Measurements from ENCODE around the gene MACROD2.

MACROD2 gene

DNA sequence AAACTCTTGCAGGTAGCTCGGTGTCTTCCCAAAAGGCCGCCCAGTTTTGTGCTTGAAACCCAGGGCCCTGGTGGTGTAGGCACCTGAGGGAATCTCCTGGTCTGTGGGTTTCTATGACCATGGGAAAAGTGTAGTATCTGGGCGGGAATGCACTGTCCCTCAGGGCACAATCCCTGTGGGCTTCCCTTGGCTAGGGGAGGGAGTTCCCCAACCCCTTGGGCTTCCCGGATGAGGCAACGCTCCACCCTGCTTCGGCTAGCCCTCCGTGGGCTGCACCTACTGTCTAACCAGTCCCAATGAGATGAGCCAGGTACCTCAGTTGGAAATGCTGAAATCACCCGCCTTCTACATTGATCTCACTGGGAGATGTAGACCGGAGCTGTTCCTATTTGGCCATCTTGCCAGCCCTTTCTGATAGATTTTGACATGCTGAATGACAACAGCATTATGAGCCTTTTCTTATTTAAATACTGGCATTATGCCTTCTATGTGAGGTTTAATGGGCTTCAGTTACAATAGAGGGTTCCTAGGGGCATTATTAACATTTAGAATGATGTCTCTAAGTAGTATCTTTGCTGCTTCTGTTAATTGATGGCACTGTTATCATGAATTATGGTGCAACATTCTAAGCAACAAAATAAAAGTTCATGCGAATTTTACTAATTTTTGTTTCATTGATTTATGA, 475.8 kb downstream of the MACROD2 start:
- DNase-seq (ENCODE audit: low read depth), result no peak

DNA sequence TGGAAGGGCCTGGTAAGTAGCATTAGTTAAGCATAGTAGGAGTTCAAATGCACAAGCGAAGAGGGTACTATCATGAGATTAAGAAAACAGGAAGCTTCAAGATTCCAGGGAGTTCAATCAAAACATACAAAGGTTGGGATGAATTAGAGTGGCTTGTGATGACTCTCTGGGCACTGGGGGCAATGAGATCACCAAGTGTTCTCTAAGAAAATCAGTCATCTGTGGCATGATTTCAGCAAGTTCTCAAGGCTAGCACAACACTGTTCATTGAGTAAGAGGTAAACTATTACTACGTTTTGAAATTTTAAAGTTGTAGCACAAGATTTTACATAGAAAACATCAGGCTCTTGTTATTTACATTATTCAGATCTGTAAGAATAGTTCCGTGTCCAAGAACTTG, 481.8 kb downstream of the MACROD2 start:
- DNase-seq (ENCODE audit: low read depth), result no peak

DNA sequence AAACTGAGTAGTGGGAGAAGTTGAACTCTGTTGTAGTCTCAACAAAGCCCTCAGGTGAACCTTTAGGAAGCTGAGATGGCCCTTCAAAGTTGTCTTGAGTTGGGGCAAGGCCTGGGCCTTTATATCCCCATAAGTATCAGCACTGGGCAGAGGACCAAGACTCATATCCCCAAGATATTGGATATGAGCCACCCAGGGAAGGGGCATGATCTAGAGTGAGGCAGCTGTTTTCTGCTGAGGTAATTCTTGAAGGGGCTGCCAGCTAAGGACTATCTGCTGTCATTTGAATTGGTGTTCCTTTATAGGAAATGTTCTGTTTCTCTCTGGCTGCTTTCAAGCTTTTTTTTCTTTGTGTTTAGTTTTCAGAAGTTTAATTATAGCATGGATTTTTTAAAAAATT, 482.8 kb downstream of the MACROD2 start:
- no peak for DNase-seq (ENCODE audit: low read depth)

DNA sequence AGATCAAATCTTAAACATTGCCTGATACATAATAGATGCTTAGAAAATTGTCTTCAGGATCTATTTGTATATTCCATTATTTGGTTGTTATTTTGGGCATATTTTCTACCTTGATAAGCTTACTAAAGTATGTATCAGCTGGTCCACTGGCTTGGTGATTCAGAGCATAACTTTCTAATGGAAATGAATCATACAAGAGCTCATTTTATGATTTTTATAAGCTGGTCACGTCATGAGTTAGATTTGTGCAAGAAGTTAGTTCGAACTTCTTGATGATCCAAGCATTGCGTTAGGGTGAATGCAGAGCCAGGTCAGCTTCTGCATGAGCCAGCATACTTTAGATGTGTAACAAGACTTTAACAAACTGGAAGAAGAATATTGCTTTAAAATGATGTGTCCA, 486.5 kb downstream of the MACROD2 start:
- DNase-seq (ENCODE audit: low read depth), result no peak

DNA sequence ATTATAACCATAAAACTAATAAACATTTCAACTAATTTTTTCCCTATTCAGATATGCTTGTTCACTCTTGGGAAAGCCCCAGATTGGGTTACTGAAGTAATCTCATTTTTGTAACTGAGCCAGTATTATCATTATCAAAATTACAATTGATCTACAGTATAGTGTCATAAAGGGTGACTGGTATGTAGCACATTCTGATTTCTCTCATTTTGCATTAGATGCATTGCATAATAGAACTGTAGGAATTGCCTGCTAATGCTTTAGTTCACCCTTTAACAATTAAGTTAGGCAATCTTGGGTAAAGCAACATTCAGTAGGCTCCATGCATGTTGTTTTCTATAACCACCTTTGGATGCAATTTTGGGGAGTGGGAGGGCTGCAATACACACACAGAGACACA, 492.9 kb downstream of the MACROD2 start:
- DNase-seq (ENCODE audit: low read depth), result no peak

DNA sequence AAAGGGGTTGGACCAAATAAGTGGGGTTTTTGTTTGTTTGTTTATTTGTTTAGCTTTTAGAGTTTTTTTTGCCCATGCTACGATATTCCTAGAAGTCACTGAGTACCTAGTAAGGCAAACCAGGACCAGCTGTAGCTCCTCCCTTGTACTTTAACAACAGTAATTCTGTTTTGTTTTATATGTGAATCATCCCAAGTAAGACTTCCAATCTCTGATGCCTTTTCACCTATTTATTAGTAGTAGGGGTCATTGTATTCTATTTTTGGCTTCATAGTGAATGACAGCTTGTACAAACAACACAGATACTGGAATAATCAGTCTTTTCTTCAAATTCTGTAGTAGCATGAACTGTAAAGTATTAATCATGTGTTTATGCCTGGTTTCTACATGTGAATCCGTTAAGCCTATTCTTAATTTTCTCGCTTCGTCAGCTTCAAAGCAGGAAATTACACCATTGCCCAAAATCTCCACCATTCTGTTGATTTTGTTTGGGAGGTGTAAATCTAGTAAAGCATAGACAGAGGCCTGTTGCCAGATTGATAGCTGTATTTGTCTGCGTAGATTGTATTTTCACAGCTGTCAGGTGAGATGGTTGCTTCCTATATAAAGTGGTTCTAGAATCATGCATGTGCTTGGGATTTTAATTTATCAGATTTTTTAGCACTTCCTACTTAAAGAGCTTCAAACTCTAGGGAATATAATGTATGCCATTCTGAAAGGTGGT, 493.6 kb downstream of the MACROD2 start:
- no peak for DNase-seq (ENCODE audit: low read depth)

DNA sequence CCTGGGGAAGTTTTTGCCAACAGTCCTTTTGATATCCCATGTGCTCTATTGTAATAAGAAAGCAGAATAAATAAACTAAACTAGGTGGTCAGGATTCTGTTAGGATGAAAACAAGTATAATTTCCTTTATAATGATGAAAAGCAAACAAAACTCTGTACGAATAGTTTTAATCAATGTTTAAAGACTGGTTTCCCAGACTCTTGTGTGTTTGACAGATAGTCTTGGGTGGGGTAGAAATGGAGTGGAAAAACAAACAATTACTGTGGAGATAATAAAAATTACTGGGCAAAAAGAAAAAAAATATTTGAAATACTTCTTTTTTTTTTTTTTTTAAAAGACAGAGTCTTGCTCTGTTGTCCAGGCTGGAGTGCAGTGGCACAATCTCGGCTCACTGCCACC, 494.2 kb downstream of the MACROD2 start:
- DNase-seq (ENCODE audit: low read depth), result no peak

DNA sequence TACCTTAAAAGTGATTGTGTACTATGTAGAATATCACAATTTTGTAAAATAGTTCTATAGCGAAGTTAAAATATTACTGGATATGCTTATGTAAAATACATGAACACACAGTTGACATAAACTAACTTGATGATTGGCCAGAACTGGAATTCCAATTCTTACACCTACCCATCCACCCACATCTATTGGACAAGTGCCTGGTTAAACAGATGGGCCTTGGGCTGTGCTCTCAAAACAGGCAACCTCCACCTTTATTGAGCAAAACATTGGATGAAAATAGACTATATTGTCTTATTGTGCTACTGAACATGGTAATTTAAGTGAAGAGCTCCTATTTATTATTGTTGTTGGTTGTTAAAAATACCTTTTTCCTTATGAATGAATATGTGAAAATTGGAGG, 496.1 kb downstream of the MACROD2 start:
- no peak for DNase-seq (ENCODE audit: low read depth)

DNA sequence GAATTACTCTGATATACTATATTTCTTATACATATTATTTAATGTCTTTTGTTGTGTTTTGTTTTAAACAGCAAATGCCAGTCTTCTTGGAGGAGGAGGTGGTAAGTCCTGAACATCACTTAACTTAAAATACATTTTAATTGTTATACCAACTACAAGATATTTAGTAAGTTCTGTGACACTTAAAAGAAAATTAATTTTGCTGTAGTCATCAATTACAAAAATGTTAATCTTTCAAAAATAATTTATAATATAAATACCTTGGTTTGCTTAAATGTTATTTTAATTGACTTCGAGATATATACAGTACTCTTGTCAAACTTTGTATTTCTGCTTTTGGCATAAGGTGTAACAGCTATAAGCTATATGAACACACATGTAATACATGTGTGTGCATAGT, 498.1 kb downstream of the MACROD2 start:
- no peak for DNase-seq (ENCODE audit: low read depth)

DNA sequence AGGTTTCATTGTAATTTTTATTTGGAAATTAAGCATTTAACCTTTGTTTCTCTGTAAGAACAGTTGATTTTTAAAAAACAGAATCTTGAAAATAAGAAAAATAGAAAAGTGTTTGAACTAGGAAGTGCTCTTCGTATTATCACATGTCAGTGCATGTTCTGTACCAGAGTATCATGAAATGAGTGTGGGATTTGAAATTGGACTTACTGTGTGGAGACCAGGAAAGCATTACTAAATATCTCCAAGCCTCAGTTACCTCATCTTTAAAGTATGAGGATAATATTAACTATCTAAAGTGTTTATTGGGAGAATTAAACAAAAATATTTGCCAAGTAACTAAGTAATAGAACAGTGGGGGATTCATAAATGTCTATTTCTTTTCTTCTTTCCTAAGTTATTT, 499.0 kb downstream of the MACROD2 start:
- no peak for DNase-seq (ENCODE audit: low read depth)

DNA sequence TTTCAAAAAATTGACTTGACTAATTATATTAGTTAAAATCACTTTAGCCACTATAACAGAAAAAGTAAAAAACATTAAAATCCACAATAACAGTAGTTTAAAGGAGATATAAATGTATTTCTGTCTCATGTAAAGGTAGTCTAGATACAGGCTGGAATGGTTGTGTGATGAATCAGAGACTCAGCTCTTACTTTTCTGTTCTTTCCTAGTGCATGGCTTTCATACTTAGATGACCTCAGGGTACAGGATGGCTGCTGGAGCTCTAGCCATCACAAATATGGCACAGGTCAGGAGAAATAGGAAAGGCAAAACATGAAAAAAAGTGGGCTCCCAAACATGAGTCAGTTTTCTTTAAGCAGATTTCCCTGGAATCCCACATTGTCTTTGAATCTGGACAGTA, 499.8 kb downstream of the MACROD2 start:
- no peak for DNase-seq (ENCODE audit: low read depth)

DNA sequence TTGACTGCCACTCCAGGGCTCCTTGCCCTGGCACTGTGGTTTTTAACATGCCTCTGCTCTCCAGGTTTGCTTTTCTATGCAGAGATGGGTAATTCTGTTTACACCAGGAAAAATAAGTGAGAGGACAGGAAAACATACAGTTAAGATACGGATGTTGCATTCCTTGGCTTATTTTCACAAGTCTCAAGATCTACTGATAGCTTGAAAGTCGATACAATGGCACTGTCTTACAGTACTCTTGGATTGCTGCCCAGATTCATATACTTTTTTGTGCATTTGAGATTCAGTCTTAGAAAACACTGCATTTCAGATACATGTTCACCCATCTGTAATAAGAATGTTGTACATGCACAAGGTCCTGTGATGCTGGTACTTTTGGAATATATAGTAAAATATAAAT, 501.7 kb downstream of the MACROD2 start:
- DNase-seq (ENCODE audit: low read depth), result no peak

DNA sequence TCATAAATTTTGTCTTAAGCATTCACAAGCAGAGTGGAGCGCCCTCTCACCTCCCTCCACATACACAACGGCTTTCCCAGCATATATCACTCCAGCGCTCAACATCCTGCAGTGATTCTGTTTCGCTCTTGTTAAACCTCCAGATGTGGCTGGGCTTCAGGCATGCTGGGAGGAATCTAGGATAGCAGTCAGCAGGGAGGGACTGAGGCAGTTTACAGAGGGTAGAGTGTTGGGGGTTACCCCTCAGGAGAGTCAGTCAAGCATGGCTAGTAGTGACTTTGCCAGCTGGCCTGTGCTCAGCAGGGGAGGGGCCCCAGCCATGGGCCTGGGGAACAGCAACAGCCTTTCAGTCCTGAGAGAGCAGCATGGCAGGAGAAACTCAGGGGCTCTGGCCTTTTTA, 503.5 kb downstream of the MACROD2 start:
- no peak for DNase-seq (ENCODE audit: low read depth)

DNA sequence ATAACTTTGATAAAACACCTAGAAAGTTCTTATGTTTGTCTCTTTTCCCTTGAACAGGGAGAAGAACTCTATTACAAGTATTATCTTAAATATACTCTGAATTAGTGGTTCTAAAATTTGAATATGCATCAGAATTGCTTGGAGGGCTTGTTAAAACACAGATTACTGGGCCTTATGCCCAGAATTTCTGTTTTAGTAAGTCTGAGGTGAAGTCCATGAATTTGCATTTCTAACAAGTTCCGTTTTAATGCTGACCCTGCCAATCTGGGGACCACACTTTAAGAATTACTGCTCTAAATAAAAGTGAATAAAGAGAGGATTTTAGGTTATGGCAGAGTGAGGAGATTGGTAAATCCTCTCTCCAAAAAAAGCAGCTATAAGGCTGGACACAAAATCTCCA, 510.2 kb downstream of the MACROD2 start:
- DNase-seq (ENCODE audit: low read depth), result no peak

DNA sequence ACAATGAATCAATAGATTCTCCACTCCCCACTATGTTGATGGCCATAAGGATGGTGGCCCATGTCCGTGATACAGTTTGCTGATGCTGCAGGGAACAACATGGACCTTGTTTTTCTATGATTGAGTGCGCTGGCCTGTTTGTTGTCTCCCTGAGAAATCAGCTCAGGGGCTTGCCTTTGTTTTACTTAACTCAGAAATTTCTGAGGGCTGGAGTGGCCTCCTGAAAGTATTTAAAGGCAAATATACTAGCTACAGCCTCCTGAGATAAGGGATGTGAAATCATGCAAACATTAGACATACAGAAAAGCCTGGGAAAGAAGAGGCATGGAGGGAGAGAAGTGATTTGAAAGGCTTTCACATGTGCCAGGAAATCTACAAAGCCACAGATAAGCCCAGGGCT, 512.4 kb downstream of the MACROD2 start:
- no peak for DNase-seq (ENCODE audit: low read depth)

DNA sequence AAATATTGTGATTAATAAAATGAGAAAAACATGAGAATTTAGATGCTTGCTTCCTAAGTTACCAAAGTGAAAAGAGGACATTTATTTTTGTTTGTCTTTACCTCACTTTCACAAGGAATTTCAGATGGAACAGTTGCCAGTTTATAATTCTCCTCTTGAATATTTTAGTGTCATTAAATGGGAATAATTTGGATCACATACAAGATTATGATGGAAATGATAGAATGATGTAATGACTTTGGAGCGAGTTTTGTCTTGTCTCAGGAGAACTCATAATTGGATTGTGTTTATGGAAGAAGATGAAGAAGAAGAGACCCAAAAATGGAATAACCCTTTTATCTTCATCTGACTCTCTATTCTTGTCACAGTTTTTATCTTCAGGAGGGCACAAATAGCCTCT, 515.0 kb downstream of the MACROD2 start:
- DNase-seq (ENCODE audit: low read depth), result no peak

DNA sequence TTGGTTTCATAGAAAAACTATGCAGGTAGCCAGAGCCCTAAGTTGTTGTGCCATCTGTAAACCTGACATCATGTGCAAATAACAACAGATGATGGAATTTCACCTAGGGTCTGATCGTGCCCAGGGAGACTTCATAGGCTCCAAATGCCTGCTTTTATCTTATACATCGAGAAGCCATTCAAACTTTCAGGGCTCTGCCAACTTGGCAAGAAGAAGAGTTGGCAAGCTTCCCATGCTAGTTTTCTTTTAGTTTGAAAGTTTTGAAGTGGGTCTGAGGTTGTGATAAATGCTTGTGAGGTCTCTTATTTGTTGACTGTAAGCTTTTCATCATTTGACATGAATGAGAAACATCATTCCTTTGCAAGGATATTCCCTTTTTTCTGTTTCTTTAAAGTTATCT, 517.5 kb downstream of the MACROD2 start:
- DNase-seq (ENCODE audit: low read depth), result no peak

DNA sequence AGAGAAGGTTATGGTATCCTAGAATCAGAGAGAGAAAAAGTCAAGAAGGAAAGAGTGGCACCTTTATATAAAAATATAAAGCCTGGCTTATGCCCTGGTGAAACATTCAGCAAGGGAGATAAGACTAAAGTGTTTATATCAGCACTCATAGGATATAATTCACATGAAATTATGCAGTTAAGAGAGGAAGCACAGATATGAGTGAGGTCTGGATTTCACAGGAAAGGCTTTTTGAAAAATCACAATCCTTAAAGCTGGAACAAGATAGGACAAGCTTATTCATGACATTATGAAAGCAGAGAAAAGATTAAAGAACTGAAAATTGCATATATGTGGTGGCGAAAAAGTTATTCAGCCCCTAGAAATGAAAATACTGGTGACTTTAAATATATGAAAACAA, 523.3 kb downstream of the MACROD2 start:
- DNase-seq (ENCODE audit: low read depth), result no peak

DNA sequence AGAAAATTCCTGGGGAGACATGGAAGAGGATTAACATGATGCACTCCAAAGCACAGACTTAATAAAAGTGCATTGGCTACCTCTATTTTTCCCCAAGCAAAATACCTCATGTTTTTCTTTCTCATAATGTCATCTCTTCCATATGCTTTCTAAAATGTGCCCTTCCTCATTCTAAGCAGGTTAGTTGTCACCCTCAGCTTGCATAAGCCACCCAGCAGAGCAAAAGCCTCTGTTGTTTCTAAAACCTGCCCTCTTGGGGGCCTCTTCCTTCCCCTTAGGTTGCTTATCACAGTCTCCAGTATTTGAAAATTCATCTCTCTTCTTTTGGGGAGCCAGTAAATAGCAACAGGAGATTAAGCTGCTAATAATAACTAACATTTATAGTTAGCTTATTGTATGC, 525.7 kb downstream of the MACROD2 start:
- no peak for DNase-seq (ENCODE audit: low read depth)

DNA sequence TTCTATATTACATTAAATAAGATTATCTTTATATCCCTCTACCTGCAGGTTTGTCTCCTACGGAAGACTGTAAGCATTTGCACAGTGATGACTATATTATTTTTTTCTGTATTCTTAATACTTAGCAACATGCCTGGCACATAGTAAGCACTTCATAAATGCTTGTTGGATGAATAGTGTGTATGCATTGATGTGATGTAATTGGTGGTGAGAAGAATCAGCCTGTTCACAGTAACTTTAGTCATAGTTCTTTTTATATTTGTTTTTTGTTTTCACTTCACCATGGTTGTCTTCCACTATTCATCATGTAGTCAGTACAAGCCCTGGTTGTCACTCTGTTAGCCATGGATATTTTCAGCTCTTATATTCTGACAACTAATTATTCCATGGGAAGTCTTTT, 526.1 kb downstream of the MACROD2 start:
- no peak for DNase-seq (ENCODE audit: low read depth)

DNA sequence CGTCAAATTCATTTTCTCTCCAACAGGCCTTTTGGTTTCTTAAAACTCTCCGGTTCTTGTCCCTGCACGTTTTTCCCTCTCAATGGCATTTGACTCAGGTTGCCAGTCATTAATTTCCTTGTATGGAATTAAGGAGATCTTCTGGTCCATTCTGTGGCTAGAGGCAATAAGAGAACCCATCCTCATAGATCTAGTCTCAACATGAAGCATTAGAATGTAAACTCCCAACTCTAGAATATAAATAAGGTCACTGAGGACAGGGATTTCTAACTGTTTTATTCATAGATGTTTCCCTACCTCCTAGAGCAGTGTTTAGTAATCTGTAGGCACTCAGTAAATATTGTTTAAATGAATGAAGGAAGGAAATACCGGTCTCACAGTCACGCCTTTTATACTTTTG, 527.3 kb downstream of the MACROD2 start:
- DNase-seq (ENCODE audit: low read depth), result no peak

DNA sequence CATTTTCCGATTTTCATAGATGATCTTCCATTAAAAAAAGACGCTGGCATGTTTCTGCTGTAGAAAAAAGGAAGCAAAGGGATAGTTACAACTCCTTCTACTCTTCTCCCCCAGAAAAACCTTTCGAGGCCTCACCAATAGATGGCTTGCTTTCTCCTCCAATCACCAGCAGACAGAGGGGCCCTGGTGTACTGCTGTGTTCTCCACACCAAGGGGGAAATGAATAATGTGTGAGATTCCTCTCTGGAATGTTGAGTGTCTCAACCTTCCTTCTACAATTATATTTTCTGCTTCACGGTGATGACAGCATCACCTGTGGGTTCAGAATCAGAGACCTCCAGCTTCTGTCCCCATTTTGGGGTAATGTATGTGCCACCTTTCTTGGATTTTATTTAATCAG, 527.8 kb downstream of the MACROD2 start:
- DNase-seq (ENCODE audit: low read depth), result no peak

DNA sequence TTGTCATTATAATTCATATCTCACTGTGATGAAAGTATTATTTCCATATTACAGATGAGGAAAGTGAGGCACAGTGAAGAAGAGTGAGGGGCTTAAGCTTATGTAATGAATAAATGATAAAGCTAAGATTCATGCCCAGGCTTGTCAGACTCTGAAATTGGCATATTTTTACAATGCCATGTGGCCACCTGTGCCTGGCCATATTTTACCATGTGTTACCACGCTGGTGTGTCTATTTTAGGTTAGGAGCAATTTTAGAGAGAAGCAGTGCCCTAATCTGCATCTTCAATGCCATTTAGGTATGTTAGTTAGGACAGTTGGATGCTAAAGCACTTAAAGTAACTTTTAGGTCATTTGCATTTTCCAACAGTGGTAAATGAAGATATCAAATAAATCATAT, 530.1 kb downstream of the MACROD2 start:
- DNase-seq (ENCODE audit: low read depth), result no peak

DNA sequence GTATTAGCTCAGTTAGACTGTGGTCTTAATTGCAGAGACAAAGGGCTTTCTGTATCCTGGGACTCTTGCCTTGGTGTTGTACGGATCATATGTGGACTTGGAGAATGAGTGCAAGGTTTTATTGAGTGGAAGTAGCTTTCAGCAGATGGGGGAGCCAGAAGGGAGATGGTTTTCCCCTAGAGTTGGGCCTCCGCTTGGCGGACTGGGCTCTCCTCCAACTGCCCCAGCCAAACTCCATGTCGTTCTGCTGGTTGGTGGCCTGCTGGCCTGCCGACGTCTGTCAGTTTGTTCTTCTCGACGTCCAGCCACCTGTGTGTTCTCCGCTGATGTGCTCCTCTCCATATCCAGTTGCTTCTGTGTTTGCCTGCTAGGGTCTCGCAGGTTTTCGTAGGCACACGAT, 531.6 kb downstream of the MACROD2 start:
- DNase-seq (ENCODE audit: low read depth), result no peak
